ENCODE measurements around the gene CNOT8. TPM values are rescaled to one million over a fixed set of nuclear protein-coding genes. Genes with fewer than 3 reads are reported as not detected.
"Not testable (repeated sequence)": the region's sequence is repeated elsewhere in the genome, so short reads cannot be mapped to it uniquely, and the experiment has no call there.

The CNOT8 gene
- total RNA-seq, 4 donors from 2014 or later = 32.0 to 96.2 (median 54.2) TPM

- Histone ChIP-seq H3K4me3 (no peak overlapping the region), H3K4me1 (no peaks in the 10 kb centered on the region), H3K27ac (peak overlapping the region in 1 of 2 donors; percentile 25), H3K36me3 (no peaks in the 10 kb centered on the region), H3K27me3 (no peaks in the 10 kb centered on the region), H3K9me3 (no peaks in the 10 kb centered on the region)
- TF ChIP-seq POLR2A (IDR thresholded peaks at IDR 0.05) (no peak), CTCF (IDR thresholded peaks at IDR 0.05) (no peak)
- DNase-seq = no peak
- intact Hi-C loops (cut with DNase I; ENCODE audit: low total_unique reads) = no loop called here
These were observed 39.8 kb upstream of the CNOT8 start for GRCh38 chr5:154818471-154819116.

- H3K4me1 ChIP-seq = no peaks in the 10 kb centered on the region
- DNase-seq = no peak
- no peaks in the 10 kb centered on the region for H3K36me3 ChIP-seq
- intact Hi-C loops (cut with DNase I; ENCODE audit: low total_unique reads) = no loop called here
- H3K4me3 ChIP-seq = no peak overlapping the region
- H3K27ac ChIP-seq = no peak overlapping the region
- TF ChIP-seq POLR2A (IDR thresholded peaks at IDR 0.05) (no peak), CTCF (IDR thresholded peaks at IDR 0.05) (no peak)
- no peaks in the 10 kb centered on the region for H3K27me3 ChIP-seq
- H3K9me3 ChIP-seq = no peaks in the 10 kb centered on the region
These were observed 38.9 kb upstream of the CNOT8 start for GRCh38 chr5:154819546-154819945.

GRCh38 chr5:154820383-154820782 is 38.0 kb upstream of the CNOT8 start:
- Histone ChIP-seq H3K4me1 (no peaks in the 10 kb centered on the region), H3K27ac (no peak overlapping the region), H3K27me3 (no peaks in the 10 kb centered on the region), H3K4me3 (no peak overlapping the region), H3K9me3 (no peaks in the 10 kb centered on the region), H3K36me3 (no peaks in the 10 kb centered on the region)
- intact Hi-C loops (cut with DNase I; ENCODE audit: low total_unique reads) = no loop called here
- no peak for DNase-seq
- no peak for TF ChIP-seq POLR2A (IDR thresholded peaks at IDR 0.05)
- no peak for TF ChIP-seq CTCF (IDR thresholded peaks at IDR 0.05)

- H3K27ac ChIP-seq; DNase-seq; H3K9me3 ChIP-seq; H3K4me1 ChIP-seq; intact Hi-C loops (cut with DNase I; ENCODE audit: low total_unique reads); H3K27me3 ChIP-seq; H3K36me3 ChIP-seq; H3K4me3 ChIP-seq: not testable (repeated sequence)
These were observed 35.5 kb upstream of the CNOT8 start for GRCh38 chr5:154822896-154823295.

- H3K27ac ChIP-seq = no peak overlapping the region
- DNase-seq = no peak
- H3K9me3 ChIP-seq = no peaks in the 10 kb centered on the region
- TF ChIP-seq POLR2A (IDR thresholded peaks at IDR 0.05) (no peak), CTCF (IDR thresholded peaks at IDR 0.05) (no peak)
- intact Hi-C loops (cut with DNase I; ENCODE audit: low total_unique reads) = no loop called here
- no peaks in the 10 kb centered on the region for H3K27me3 ChIP-seq
- no peak overlapping the region for H3K4me3 ChIP-seq
- no peaks in the 10 kb centered on the region for H3K36me3 ChIP-seq
- H3K4me1 ChIP-seq = no peaks in the 10 kb centered on the region
These were observed 34.8 kb upstream of the CNOT8 start for GRCh38 chr5:154823605-154824004.

GRCh38 chr5:154824070-154824469 is 34.4 kb upstream of the CNOT8 start:
- TF ChIP-seq POLR2A (IDR thresholded peaks at IDR 0.05) = no peak
- TF ChIP-seq CTCF (IDR thresholded peaks at IDR 0.05) = no peak
- H3K36me3 ChIP-seq = no peaks in the 10 kb centered on the region
- intact Hi-C loops (cut with DNase I; ENCODE audit: low total_unique reads) = no loop called here

More at GRCh38 chr5:154824070-154824469, 34.4 kb upstream of the CNOT8 start:
- Histone ChIP-seq H3K9me3 (no peaks in the 10 kb centered on the region), H3K4me3 (no peak overlapping the region), H3K4me1 (no peaks in the 10 kb centered on the region), H3K27me3 (no peaks in the 10 kb centered on the region), H3K27ac (no peak overlapping the region)
- no peak for DNase-seq

Data from uterus (tissue), 4 donors.